Measurements from ENCODE around the gene MARCHF10. TPM values are rescaled to one million over a fixed set of nuclear protein-coding genes. Genes with fewer than 3 reads are reported as not detected.
"Not testable (repeated sequence)": the region's sequence is repeated elsewhere in the genome, so short reads cannot be mapped to it uniquely, and the experiment has no call there.

The MARCHF10 gene
- total and polyA plus RNA-seq, 12 donors: 0.04 TPM; not detected in 11

- ATAC-seq (no peak), DNase-seq (no peak)
- no peak for TF ChIP-seq CTCF (IDR thresholded peaks at IDR 0.05)
- WGBS, 2 donors: 77 to 79% methylated on average over 6 of the region's 6 CpGs
- H3K4me3 ChIP-seq: no peak overlapping the region
- H3K9me3 ChIP-seq: no peaks in the 10 kb centered on the region
- no peak overlapping the region for H3K27ac ChIP-seq
- H3K27me3 ChIP-seq: peaks cover 0 to 6% (median 0%) of the 10 kb centered on the region in 7 donors
- H3K36me3 ChIP-seq: no peaks in the 10 kb centered on the region
- intact Hi-C loops (cut with DNase I): no loop called here
- H3K4me1 ChIP-seq: peaks cover 0 to 5% (median 0%) of the 10 kb centered on the region in 9 donors
Observed at GRCh38 chr17:62791235-62791734, 16.8 kb downstream of the MARCHF10 start.

- DNase-seq: no peak
- Histone ChIP-seq H3K36me3 (no peaks in the 10 kb centered on the region), H3K27me3 (peaks cover 0 to 6% (median 0%) of the 10 kb centered on the region in 7 donors), H3K9me3 (peaks cover 0 to 4% (median 0%) of the 10 kb centered on the region in 11 donors), H3K4me3 (no peak overlapping the region), H3K4me1 (peaks cover 0 to 5% (median 0%) of the 10 kb centered on the region in 9 donors), H3K27ac (no peak overlapping the region)
- 81 to 84% methylated on average over 7 of the region's 7 CpGs for WGBS, 2 donors
- intact Hi-C loops (cut with DNase I): no loop called here
- TF ChIP-seq CTCF (IDR thresholded peaks at IDR 0.05): no peak
- no peak for ATAC-seq
Observed at GRCh38 chr17:62790564-62790986, 17.5 kb downstream of the MARCHF10 start.

GRCh38 chr17:62787366-62787765 is 20.7 kb downstream of the MARCHF10 start:
- no peaks in the 10 kb centered on the region for H3K36me3 ChIP-seq
- peaks cover 0 to 17% (median 2%) of the 10 kb centered on the region in 11 donors for H3K9me3 ChIP-seq
- H3K4me3 ChIP-seq: no peak overlapping the region
- no peak overlapping the region for H3K27ac ChIP-seq
- H3K4me1 ChIP-seq: no peaks in the 10 kb centered on the region
- WGBS, 2 donors: 93 to 95% methylated on average over 2 of the region's 2 CpGs
- TF ChIP-seq CTCF (IDR thresholded peaks at IDR 0.05): no peak
- DNase-seq: no peak
- intact Hi-C loops (cut with DNase I): no loop called here
- H3K27me3 ChIP-seq: no peaks in the 10 kb centered on the region
- no peak for ATAC-seq

GRCh38 chr17:62786646-62787045 is 21.5 kb downstream of the MARCHF10 start:
- H3K4me3 ChIP-seq: no peak overlapping the region
- no peak for ATAC-seq
- intact Hi-C loops (cut with DNase I): no loop called here
- no peak for TF ChIP-seq CTCF (IDR thresholded peaks at IDR 0.05)
- WGBS, 2 donors: 85 to 92% methylated on average over 2 of the region's 2 CpGs
- no peak for DNase-seq
- H3K36me3 ChIP-seq: no peaks in the 10 kb centered on the region
- peaks cover 0 to 17% (median 2%) of the 10 kb centered on the region in 11 donors for H3K9me3 ChIP-seq
- H3K4me1 ChIP-seq: no peaks in the 10 kb centered on the region
- H3K27ac ChIP-seq: no peak overlapping the region
- H3K27me3 ChIP-seq: no peaks in the 10 kb centered on the region

- ATAC-seq; DNase-seq; H3K4me3 ChIP-seq; intact Hi-C loops (cut with DNase I); H3K27ac ChIP-seq; H3K36me3 ChIP-seq; H3K27me3 ChIP-seq; H3K4me1 ChIP-seq: not testable (repeated sequence)
- peaks cover 0 to 17% (median 2%) of the 10 kb centered on the region in 11 donors for H3K9me3 ChIP-seq
- 87% methylated on average over 1 of the region's 1 CpG for WGBS, 2 donors
Observed at GRCh38 chr17:62785983-62786382, 22.1 kb downstream of the MARCHF10 start.
